ENCODE data around the gene METTL17.

- TF ChIP-seq ATF6 (CRISPR knock-in tag; IDR thresholded peaks at IDR 0.05) (no peak), RNF2 (IDR thresholded peaks at IDR 0.05) (no peak), BCLAF1 (IDR thresholded peaks at IDR 0.05; ENCODE audit: borderline replicate concordance in 1 of 2, control insufficient read depth in 1 of 2, low read depth in 2 of 2, low read length in 1 of 2) (no peak), NFIX (CRISPR knock-in tag; IDR thresholded peaks at IDR 0.05; ENCODE audit: low read depth) (no peak), CTCF (IDR thresholded peaks at IDR 0.05 in 2 of 3, conservative IDR thresholded peaks at IDR 0.05 in 1 of 3; ENCODE audit: insufficient read depth in 2 of 3, low read depth in 1 of 3, low read length in 3 of 3) (no peak), ARHGAP35 (IDR thresholded peaks at IDR 0.05; ENCODE audit: partially characterized antibody) (no peak), POLR2A (conservative IDR thresholded peaks at IDR 0.05) (no peak), ZBTB33 (CRISPR knock-in tag; IDR thresholded peaks at IDR 0.05) (no peak), YBX1 (IDR thresholded peaks at IDR 0.05) (no peak), EZH2 (IDR thresholded peaks at IDR 0.05; ENCODE audit: borderline replicate concordance, low read depth, low read length) (no peak)
Observed at GRCh38 chr14:21040370-21040925, 50.7 kb downstream of the METTL17 start.

Measured in K562 (cell line).